Right renal cortex interstitium (tissue), 3 donors: ENCODE measurements around the gene PTPN2. TPM values are rescaled to one million over a fixed set of nuclear protein-coding genes. Genes with fewer than 3 reads are reported as not detected.

Experiments
- DNase-seq, 3 donors: peaks; one replicate each; pipeline ENCODE4 v3.0.0-alpha.2; 2013; ENCODE audit warnings: low read depth in 3 of 3, low spot score in 2 of 3
- polyA plus RNA-seq, 3 donors: library from polyadenylated mRNA; unstranded; fragments of 120-200 nt; gene quantifications; one replicate each; pipeline ENCODE4 v1.2.1, GENCODE V29; 2013; ENCODE audit not compliant: insufficient read length in 3 of 3

The PTPN2 gene
- polyA plus RNA-seq, 3 donors = 55.4 to 57.9 (median 57.8) TPM

GRCh38 chr18:12861637-12862036 lies 22.4 kb downstream of the PTPN2 start:
- no peak for DNase-seq

- DNase-seq = no peak
Observed at GRCh38 chr18:12860530-12860929, 23.5 kb downstream of the PTPN2 start.

GRCh38 chr18:12858991-12859390 lies 25.0 kb downstream of the PTPN2 start:
- DNase-seq = no peak

- no peak for DNase-seq
Observed at GRCh38 chr18:12857991-12858544, 26.0 kb downstream of the PTPN2 start.

GRCh38 chr18:12857215-12857905 lies 26.7 kb downstream of the PTPN2 start:
- DNase-seq = no peak

- DNase-seq = no peak
Observed at GRCh38 chr18:12855916-12856315, 28.1 kb downstream of the PTPN2 start.

GRCh38 chr18:12852566-12853315 lies 31.3 kb downstream of the PTPN2 start:
- no peak for DNase-seq

GRCh38 chr18:12851716-12852115 lies 32.3 kb downstream of the PTPN2 start:
- no peak for DNase-seq

- DNase-seq = no peak
Observed at GRCh38 chr18:12849548-12849947, 34.5 kb downstream of the PTPN2 start.

- DNase-seq = no peak
Observed at GRCh38 chr18:12848405-12848804, 35.6 kb downstream of the PTPN2 start.

GRCh38 chr18:12844391-12844790 lies 39.6 kb downstream of the PTPN2 start:
- DNase-seq = no peak

- DNase-seq = no peak
Observed at GRCh38 chr18:12843420-12844350, 40.4 kb downstream of the PTPN2 start.

GRCh38 chr18:12842459-12843380 lies 41.3 kb downstream of the PTPN2 start:
- no peak for DNase-seq

GRCh38 chr18:12841070-12841469 lies 43.0 kb downstream of the PTPN2 start:
- DNase-seq = no peak

- no peak for DNase-seq
Observed at GRCh38 chr18:12840382-12840781, 43.7 kb downstream of the PTPN2 start.

GRCh38 chr18:12839526-12840196 lies 44.4 kb downstream of the PTPN2 start:
- no peak for DNase-seq

GRCh38 chr18:12839057-12839525 lies 44.9 kb downstream of the PTPN2 start:
- DNase-seq = no peak

- DNase-seq = no peak
Observed at GRCh38 chr18:12838178-12838634, 45.8 kb downstream of the PTPN2 start.

- DNase-seq = no peak
Observed at GRCh38 chr18:12837747-12838146, 46.3 kb downstream of the PTPN2 start.
